ENCODE data around the gene IFI16.

GRCh38 chr1:159083013-159083412 lies 73.3 kb downstream of the IFI16 start:
- no peak for TF ChIP-seq EZH2 (optimal IDR thresholded peaks at IDR 0.05; ENCODE audit: low read depth, low read length)
- no peak for TF ChIP-seq CTCF (IDR thresholded peaks at IDR 0.05; ENCODE audit: low read length)
